GM18502 (cell line): ENCODE measurements around the gene RPS3.
"Not testable (repeated sequence)": the region's sequence is repeated elsewhere in the genome, so short reads cannot be mapped to it uniquely, and the experiment has no call there.

Experiments
- ATAC-seq: cut with Tn5 transposase; IDR thresholded peaks from one replicate; pipeline ENCODE4 v1.9.1; 2021; ENCODE audit warnings: mild to moderate bottlenecking; ENCODE audit not compliant: unreplicated experiment, poor library complexity

RPS3 gene

DNA sequence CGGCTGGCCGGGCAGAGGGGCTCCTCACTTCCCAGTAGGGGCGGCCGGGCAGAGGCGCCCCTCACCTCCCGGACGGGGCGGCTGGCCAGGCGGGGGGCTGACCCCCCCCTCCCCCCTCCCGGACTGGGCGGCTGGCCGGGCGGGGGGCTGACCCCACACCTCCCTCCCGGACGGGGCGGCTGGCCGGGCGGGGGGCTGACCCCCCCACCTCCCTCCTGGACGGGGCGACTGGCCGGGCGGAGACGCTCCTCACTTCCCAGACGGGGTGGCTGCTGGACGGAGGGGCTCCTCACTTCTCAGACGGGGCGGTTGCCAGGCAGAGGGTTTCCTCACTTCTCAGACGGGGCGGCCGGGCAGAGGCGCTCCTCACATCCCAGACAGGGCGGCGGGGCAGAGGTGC is 10.7 kb downstream of the RPS3 start:
- not testable (repeated sequence) for ATAC-seq

DNA sequence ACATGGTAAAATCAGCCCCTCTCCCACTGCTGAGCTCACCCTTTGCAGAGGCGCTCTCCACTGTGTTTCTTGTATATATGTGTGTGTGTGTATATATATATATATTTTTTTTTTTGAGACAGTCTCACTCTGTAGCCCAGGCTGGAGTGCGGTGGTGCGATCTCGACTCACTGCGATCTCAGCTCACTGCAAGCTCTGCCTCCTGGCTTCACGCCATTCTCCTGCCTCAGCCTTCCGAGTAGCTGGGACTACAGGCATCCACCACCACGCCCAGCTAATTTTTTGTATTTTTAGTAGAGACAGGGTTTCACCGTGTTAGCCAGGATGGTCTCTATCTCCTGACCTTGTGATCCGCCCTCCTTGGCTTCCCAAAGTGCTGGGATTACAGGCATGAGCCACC is 13.8 kb downstream of the RPS3 start:
- ATAC-seq: not testable (repeated sequence)

DNA sequence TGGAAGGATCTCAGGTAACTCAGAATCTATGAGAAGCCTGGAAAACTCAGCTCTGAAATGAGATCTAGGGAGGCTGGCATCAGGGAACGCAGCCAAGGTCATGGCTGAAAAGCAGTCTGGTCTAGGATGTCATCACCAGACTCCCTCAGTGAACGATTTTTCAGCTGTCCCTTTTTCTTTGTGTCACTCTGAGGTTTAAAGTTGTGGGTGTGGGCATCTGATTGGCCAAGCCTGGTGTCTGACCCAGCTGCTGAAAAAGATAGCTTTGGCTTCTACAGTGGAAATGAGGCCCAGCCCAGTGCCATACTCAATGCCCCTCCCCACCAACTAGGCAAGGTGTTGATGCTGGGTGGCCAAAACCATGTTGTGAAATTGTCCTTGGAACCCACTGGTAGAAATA is 14.5 kb downstream of the RPS3 start:
- no peak for ATAC-seq

DNA sequence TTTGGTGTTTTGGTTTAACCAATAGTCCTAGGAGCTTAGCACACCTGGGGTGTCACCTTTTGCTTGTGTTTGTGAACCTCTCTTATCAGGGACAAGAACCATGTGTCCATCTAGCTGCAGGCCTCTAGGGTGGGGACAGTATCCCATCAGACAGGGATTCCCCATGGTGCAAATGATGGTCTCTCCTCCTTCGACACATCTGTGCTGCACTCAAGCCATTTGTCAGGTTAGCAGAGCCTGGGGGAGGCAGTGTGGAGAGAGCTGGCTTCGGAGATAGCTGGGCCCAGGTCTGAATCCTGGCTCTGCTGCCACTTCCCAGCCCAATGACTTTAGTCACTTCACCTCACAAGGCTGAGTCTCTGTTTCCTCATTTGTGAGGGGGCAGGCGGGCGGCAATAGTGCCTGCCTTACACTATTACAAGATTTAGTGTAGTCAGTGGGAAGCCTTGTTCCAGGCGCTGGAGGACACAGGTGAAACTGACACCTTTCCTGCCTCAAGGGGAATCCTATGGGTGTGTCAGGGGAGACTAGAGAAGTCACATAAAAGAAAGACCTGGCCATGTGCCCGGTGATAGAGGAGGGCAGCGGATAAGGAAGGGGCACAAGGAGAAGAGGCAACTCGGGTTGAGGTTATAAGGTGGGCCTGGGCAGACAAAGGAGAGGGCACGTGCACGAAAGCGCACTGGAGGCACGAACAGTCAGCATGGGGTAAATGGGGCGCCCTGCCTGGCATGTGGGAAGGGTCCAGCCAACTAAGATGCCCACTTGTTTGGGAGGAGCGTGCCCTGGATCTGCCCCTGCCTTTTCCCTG is 21.1 kb downstream of the RPS3 start:
- ATAC-seq: no peak

DNA sequence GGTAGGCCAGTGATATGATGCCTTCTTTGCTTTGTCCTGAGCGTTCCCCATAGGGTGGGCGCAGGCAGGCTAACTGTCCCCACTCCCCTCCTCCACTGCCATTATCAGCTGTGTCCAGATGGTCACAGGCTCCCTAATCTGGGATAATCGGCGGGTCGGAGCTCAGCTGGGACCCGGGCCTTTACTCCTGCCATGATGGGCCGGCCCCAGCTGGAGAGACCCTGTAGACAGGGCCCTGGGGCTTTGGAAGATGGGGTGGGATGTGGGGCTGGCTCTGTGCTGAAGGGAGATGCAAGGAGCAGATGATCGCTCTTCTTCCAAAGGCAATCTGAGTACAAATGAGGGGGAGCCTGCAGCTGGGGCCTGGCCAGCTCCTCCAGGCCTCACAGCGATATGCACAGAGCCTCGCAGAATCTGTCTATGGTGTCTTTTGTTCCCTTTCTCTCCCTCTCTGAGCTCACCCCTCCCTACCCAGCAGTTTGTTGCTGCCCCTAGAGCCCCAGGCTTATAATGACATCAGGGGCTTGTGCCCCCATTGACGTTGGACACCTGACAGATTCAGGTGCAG is 21.8 kb downstream of the RPS3 start:
- no peak for ATAC-seq

DNA sequence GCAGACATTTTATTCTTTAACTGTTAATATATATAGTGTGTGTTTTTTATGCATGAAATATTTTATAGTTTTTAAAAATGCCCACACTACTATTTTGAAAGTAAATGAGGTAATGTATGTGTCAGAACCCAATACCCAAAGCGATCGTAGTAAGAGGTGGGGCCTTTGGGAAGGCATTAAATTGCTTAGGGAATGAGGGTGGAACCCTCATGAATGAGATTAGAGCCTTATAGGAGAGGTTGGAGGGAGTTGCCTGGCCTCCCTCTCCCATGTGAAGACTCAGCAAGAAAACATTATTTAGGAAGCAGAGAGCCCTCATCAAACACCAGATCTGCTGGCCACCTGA is 22.6 kb downstream of the RPS3 start:
- ATAC-seq: no peak

DNA sequence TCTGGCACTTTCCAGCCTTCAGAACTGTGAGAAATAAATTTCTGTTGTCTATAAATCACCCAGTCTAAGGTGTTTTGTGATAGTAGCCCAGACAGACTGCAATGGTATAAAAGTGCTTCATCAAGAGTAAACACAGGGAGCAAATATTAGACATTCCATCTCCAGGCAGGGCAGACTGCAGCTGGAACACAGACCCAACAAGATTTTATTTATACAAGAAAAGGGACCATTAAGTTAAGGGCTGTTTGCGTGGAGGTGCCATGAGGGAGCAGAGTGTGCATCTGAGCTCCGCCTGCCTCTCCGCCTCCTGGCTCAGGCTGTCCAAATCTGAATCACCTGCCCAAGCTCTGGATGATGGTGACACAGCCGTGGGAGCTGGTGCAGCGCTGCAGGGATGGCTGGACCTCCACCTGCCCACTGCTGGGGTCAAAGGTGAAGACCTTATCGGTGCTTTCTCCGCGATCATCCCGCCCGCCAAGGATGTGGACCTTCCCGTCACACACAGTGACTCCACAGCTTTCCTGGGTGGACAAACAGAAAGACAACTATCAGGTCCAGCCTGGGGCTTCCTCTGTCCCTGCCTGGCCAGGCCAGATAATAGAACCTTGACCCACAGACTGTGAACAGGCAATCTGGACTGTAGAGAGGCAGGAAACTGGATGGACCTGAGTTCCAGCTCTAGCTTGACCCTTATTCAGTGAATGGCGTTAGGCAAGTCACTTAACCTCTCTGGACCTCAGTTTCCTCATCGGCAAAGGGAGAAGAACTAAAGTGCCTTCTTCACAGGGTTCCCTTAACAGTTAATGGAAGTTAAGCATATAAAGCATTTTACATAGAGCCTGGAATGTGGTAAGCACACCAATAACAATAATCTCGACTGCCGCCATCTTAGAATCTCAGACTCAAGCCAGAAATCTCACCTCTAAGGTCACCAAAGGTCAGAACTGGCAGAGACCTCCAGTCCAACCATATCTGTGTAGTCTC is 23.2 kb downstream of the RPS3 start:
- no peak for ATAC-seq

DNA sequence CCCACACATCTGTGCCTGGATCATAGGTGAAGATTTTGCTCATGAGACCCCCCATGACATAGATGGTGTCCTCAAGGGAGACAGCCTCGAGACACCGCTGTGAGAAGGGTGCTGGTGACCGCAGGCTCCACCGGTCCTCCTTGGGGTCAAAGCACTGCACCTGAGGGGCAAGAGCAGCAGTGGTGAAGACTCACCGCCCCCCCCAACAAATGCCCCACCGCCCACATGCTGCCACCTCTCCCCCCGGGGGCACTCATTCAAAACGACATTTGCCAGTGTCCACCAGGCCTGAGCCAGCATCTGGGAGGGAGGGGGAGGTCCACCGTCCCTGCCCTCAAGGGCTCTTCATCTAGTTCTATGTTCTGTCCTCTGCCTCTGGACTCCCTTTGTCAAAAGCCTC is 24.4 kb downstream of the RPS3 start:
- ATAC-seq: no peak

DNA sequence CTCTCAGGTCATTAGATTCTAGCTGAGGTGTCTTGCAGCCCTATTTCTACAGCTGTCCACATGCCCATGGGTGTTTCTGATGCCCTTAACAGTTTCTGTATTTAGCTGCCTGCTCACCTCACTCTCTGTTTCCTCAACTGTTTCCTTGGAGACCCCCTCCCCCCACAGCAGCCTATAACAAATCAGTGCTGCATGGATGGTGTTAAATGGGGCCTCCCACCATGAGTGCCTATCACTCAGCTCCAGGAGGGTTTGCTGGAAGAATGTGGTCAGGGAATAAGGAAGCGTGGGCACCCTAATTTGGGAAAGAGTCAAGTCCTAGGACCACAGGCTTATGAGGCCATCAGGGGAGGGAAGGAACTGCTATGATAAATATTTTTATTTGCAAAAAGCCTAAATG is 25.1 kb downstream of the RPS3 start:
- ATAC-seq: no peak

DNA sequence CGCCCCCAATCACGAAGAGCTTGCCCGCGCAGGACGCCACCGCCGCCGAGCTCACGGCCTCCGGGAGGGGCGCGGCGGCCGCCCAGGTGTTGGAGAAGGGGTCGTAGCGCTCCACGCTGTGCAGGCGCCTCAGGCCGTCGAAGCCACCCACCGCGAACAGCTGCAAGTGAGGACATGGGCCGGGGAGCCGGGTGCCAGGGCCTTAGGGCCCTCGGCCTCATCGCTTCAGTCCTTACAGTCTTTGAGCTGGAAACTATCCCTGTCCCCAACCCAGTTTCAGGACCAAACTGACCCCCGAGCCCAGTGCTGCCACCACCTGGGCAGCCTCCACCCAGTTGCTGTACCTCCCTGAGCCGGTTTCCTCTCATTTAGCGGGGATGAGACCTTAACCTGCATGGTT is 26.1 kb downstream of the RPS3 start:
- no peak for ATAC-seq

DNA sequence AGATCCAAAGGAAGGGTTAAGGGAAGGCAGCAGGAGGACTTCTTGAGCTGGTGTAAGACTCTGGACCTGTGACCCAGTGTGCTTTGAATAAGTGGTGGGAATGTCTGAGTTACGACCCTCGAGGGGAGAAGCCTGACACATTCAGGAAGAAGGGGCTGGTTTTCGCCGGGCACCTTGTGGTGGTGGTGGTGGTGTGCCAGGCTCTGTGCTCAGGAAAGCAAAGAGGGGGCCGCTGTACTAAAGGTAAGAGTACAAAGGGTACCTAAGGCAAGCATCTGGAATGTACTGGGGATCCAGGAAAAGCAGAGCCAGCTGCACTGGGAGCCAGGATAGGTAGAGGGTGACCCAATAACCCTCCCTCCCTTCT is 27.4 kb downstream of the RPS3 start:
- no peak for ATAC-seq

DNA sequence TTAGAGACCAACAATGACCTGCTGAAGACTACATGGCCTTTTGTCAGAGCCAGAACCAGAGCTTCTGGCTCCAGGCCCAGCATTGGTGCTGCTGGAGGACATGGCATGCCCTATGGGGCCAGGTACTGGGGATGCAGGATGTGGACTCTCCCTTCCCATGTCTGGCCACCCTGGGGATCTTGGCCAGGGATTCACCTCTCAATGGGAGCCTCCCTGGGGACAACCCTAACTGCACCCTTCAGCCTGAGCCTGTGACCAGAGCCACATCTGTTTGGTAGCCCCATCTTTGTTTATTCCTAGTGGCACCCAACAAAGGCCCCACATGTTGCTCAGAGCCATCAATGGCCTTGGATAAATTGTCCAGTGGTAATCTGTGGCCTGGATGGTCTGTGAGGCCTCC is 27.9 kb downstream of the RPS3 start:
- ATAC-seq: no peak

DNA sequence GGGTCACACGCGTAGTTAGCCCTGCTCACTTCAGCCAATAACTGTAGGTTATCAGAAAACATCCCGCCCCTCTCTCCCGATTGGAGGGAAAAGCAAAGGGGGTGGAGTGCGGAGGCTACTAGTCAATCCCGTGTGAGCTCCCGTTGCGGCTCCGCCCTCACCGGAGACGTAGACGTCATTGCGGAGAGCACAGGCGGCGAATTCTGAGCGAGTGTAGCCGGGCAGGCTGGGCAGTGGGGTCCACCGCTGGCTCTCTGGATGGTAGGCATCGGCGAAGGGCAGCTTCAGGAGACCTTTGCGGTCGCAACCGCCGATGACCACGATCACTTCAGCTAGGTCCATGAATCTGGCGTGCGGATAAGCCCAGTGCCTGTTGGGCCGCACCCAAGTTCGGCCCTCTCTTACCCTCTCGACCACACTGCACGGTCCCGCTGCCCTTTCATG is 29.0 kb downstream of the RPS3 start:
- ATAC-seq: peak; percentile 77

DNA sequence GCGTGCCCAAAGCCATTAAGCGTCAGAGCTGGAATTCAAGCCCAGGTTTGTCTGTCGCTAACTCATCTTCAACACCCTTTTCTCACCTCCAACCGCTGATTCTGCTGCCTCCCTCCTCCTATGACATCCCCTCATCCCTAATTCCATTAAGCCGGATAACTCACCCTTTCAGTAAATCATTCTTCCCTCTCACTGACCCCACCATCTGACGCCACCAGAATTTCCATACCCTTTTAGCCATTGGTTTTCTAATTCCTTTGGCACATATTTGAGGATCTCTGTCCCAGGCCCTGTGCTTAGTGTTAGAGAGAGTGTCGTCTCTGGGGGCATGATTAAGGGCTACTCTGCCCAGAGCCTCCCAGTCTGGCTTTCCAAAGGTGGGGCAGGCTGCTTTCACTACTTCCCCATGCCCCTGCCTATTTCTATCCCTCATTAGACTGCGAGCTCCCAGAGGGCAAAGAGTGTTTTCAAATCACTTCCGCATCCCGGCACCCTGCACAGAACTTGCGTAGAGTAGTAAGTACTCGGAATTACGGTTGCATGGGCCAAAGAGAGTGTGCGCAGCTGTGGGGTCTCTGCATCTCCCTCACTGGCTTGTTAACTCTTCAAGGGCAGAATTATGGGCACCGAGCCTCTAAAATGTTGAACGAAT is 29.8 kb downstream of the RPS3 start:
- ATAC-seq: no peak

DNA sequence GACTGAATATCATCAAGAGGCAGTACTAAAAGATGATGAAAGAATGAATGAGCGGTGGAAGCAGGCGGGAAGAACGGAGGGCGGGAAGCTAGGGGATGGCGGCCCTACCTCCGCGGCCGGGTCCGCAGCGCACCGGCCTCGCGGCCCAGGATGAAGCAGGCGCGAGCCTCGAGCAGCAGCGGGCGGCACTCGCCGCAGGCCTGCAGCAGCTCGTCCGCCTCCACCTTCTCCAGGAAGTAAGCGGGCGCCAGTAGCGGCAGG is 30.3 kb downstream of the RPS3 start:
- no peak for ATAC-seq

DNA sequence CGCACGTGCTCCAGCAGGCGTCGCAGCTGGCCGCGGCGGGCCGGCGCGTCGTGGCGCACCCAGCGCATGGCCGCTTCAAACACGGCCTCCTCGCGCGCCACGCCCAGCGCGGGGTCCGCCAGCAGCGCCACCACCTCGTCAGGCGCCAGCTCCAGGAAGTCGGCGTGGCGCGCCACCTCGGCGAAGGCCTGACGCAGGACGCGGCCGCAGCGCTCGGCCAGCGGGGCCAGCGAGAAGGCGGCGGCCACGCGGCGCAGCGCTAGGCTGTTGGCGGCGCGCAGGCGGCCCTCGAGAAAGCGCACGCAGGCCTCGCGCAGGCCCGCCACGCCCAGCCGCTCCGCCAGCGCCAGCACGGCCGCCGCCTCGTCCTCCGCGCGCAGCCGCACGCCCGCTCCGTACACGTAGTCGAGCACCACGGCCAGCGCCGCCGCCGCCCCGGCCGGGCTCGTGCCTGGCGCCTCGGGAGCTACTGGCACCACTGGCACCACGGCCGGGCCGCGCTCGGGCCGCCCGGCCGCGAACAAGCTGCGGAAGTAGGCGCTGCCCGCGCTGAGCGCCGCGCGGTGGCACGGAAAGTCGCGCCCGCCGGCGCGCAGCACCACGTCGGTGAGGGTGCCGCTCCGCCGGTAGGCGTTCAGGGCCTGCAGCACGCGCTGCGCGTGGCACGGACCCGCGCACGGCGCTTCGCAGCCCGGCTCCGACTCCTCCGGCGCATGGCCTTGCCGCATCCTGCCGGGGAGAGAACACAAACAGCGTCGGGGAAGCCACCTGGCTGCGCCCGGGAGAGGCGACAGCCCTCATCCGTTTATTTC is 30.8 kb downstream of the RPS3 start:
- peak; percentile 53 for ATAC-seq

DNA sequence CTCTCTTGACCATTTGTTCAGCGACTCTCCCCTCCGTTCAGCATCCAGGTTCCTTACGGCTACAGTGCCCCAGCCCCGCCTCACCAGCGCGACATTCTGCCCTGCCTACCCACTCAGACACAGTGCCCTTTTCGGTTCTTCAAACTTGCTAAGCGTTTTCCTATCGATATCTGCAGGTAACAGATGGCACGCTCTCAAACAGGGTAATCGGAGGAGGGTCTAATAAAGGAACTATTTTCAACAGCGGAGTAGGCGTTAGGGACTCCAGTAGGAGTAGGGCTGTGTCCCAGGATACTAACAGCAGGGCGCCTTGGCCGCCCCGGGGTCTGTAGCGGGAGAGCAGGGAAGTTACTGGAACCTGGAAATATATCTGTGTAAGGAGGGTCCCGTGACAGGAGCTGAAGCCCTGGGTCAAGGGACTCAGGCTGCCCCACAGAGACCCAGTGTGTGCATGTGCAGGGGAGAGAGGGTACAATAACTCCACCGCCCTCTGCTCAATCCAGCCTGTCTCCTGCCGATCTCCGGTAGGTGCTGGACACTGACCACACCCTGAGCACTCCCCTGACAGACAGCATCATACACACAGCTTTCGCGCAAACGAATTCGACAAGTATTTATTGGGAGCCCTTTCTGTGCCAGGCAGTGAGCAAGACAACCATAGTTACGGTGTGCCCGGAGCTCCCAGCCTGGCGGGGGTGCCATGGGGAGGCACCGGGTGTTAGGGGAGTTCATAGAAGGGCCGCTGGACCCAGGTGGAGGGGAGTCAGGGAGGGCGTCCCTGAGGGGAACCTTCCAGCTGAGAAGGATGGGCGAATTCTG is 31.6 kb downstream of the RPS3 start:
- peak; percentile 9 for ATAC-seq

DNA sequence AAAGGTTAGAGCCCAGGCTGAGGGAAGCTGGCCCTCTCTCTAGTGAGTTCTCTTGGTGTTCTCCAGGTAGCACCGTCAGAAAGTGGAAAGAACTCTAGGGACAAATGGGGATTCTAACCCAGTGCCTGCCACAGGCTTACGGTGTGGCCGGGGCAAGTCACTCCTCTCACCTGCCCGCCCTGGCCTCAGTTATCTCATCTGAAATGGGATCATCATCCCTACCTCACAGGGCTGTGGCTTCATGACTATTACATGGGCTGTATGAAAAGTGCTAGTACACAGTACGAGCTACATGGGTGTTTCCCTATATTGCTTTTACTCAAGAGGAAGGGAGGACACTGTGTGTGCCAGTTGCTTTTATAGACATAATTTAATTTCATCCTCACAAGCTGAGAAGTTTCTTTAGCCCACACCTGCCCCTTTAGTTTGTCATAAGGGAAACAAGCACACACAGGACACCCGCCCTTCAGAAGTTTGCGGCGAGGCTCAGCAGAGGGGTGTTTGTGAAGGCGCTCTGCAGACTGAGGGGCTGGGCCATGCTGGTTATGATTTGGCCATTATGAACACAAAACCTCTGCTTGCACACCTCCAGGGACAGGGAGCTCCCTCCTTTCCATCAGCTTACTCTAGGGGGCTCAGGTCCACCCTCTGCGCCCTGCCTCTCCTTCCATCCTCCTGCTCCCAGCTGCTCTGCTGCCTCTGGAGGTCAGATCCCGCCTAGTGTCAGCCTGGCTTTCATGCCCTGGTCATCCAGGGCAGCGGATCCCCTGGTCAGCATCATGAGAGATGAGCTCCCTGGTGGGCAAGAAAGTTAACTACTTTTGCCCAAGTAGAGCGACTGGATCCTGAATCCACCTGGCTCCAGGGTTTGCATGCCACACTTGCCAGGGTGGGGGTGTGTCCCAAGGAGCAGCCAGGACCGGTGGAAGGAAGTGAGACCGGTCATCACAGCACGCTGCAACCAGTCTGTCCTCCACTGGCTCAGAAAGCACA is 32.5 kb downstream of the RPS3 start:
- no peak for ATAC-seq
